NCI-H82 (cell line): ENCODE data around the gene APOO.

ENCODE experiments used
- DNase-seq: peaks from one replicate; lab custom pipeline; 2025; lab: John Stamatoyannopoulos, UW

APOO gene

DNA sequence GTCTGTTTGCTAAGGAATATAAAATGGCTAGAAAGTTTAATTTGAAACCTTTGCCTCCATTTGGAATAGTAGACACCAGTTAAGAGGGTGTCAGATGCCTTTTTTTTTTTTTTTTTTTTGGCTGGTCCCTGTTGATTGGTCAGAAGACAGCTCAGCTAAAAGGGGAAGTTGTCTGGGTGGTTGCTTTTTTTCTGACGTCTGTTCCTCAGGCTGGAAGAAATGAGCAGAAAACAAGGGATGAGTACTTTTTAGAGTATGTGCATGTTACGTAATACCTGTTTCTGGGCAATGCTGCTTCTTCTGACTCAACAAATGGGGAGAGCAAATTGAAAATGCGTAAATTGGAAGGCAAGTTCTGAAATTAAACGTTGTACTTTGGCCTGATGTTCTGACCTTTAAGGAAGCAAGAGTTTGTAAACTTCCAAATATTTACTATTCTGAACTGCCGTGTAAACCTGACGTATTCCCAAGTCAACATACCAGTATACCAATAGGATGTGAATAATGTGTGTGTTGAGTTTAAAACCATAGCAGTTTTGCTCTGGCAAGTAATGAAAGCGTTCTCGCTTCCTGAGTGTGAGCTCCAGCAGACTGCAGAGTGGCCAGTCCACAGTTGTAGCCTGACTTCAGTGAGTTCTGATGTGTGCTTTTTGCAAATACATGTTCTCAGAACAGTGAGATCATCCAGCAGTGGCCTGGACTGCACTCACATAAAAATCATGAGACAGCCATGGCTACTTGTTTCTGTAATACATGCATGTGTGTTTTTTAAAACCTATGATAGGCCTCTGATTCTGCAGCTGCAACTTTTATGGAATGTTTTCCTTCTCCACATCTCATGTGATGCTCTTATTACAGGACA is 123.0 kb downstream of the APOO start:
- no peak for DNase-seq

GRCh38 chrX:23783589-23784469 is 123.9 kb downstream of the APOO start:
- peak; percentile 29 for DNase-seq
